Activated CD4-positive, alpha-beta T cell treated with anti-CD3 and anti-CD28 coated beads for 4 hours (primary cell): Measurements from ENCODE around the gene KCNQ5.
"Not testable (repeated sequence)": the region's sequence is repeated elsewhere in the genome, so short reads cannot be mapped to it uniquely, and the experiment has no call there.

ENCODE experiments used
- DNase-seq, 2 donors: peaks; one replicate each; pipeline ENCODE4 v3.0.0-alpha.2; 2020

Gene KCNQ5

DNA sequence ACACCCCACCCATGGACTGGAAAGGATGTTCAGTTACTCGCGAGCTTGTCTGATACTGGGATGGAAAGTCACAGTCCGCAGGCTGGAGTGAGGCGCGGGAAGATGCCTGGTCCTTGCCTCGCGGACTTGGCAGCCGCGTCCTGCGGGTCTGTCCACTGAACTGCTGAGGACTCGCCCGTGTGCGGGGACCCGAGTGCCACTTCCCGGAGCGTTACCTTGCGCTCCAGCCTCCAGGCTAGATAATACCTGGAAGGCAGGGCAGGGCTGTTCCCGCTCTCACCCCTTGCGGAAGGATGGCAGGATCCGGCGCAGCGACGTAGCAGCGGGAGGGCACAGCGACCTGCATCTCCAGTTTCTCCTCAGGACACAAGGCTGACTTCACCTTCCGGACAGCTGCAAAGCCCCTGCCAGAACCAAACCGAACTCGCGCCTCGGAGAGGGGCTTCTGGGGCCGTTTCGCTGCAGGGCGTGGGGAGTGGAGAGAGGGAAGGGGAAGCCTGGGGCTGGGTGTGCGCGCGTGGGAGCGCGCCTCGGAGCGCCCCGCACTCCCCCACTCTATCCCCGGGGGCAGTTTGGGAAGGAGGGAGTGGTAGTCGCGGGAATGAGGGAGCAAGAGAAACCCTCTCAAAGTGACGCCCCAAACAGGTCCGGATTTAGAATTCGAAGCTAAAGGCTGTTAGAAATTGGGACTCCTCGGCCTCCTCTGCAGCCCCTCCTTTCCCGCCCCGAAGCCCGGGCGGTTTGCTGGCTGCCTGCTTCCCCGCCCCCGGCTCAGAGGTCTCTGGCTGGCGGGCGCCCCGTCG, at the start of gene KCNQ5:
Gene KCNQ5, plus strand, starts transcription at position 774 of the 803 bp plus-strand sequence.
- DNase-seq = peak; percentile 5 to 9

DNA sequence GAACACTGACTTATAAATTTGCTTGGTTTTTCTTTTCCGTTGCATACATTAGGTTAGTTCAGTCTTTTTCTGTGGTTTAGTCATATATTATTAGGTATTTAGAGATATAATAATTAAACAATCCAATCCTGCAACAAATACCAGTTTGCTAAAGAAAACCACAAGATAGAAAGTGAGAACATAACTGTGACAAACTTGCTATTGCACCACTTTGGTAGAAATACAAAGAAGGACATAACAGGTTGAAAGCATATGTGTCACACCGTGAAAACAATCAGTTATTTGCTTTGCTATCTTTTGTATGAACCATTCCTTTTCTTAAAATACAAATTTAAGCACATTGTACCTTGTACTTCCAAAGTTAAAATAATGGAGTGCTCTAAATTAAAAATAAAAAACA, 42.0 kb upstream of the KCNQ5 start:
- no peak for DNase-seq

DNA sequence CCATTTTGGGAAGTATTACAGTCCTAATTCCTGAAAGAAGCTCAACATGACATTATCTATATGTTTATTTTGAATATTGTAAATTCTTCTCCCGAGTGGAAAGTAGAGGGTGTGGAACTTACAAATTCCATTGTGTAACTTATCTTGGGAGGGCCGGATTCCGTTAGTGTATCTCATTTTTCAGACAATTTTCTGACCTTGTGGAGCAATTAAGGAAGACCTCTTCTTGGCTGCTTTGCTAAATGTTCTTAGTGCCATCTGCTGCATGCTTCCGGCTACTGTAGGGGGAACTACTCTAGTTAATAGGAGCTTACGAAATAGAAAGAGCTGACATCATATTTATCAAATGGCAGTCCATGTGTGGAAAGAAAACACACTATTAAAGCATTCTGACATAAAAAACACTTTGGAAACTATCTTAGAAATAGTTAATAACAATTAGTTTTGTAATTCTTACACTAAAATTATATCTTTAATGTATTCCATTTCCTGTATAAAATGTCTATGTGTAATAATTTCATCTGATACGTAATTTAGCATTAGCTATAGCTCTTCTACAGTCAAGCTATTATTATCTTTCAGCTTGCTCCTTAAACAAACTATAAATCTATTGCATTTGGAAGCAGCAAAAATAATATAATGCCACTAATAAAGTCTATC, 41.5 kb upstream of the KCNQ5 start:
- DNase-seq = no peak

DNA sequence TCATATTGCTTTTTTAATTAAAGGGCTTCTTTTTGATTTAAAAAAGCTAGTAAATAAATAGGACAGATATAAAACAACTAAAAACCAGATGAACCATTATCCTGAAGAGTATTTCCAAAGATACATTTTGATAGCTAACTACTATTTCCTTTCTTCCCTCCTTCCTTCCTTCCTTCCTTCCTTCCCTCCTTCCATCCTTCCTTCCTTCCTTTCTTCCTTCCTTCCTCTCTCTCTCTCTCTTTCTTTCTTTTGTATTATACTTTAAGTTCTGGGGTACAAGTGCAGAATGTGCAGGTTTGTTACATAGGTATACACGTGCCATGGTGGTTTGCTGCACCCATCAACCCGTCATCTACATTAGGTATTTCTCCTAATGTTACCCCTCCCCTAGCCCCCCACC, 40.9 kb upstream of the KCNQ5 start:
- DNase-seq = not testable (repeated sequence)

DNA sequence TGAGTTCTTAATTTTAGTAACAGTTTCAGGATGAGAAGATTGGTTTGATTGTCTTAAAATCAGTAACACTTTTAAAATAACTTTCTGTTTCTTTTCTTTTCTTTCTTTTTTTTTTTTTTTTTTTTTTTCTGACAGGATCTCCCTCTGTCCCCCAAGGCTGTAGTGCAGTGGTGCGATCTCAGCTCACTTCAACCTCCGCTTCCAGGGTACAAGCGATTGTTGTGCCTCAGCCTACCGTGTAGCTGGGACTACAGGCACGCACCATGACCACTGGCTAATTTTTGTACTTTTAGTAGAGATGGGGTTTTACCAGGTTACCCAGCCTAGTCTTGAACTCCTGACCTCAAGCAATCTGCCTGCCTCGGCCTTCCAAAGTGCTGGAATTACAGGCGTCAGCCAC, 33.7 kb upstream of the KCNQ5 start:
- no peak for DNase-seq

DNA sequence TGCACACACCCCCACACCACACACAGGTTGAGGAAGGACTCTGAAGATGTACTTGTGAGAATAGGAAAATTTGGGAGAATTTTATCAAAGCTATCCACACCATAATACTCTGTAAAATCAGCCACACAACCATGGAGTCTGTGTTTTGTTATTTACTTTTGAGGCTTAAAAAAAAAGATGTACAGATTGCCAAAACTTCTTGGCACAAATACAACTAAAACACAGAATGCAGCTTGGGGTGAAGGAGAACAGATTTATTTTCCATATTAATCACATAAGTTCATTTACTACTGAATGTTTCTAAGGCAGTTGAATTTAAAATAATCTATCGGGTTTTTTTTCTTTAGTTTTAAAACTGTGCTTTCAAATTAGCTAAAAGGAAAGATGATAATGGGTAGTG, 32.8 kb upstream of the KCNQ5 start:
- no peak for DNase-seq

DNA sequence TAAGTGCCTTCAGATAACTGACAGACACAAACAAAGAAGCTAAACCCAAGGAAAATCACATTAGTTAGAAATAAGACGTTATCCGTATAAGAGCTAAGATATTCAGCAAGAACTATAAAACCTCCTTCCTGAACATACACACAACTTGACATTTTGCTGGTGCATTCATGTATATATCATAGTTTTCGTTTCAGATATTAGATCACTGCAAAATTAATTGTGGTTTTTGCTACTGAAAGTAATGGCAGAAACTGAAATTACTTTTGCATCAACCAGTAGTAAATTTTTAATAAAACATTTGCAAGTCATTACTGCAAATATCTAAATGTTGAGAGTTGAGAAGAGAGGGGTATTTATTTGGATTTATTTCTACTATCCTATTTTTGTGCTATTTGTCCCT, 26.1 kb upstream of the KCNQ5 start:
- DNase-seq = no peak

DNA sequence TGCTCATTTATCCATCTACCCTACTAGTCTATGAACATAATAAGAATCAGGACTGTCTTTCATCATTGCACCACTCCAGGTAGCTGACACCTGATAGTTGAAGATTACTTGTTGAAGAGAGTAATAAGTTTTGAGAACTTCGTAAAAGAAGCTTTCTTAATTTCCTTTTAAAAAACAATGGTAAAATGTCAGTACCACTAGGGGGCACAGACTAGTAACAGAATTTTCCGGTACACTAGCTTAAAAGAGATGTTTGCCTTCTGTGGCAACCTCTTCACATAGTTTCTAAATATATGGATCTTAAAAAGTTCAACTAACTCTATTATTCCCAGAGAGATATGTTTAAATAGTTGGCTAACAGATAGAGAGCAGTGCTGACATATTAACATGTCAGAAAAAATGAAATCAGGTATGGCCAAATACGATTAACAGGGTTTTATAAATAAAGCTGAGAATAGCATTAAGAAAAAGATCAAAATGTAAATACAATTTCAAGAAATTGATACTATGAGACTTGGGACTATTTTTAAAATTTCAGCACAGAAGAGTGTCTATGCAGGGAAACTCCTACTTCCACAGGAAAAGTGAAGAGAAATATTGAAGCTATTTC, 5.4 kb upstream of the KCNQ5 start:
- DNase-seq = no peak

DNA sequence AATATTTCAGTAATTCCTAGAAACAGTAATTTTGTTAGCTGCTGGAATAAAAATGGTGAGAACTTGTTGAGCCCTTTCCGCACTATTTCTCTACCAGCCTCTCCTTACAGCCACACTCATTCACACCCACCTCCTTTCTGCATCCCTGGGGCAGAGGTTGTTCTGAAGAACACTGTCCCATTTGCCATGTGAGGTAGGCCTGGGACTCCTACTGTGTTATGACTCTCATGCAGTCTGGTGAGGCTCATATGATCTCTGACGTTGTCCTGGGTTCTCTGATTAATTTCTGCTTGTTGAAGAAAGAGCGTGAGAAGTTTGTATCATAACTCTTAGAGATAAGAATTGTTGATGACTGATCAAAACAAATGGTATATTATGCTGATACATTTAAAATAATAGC, 4.1 kb upstream of the KCNQ5 start:
- DNase-seq = no peak

DNA sequence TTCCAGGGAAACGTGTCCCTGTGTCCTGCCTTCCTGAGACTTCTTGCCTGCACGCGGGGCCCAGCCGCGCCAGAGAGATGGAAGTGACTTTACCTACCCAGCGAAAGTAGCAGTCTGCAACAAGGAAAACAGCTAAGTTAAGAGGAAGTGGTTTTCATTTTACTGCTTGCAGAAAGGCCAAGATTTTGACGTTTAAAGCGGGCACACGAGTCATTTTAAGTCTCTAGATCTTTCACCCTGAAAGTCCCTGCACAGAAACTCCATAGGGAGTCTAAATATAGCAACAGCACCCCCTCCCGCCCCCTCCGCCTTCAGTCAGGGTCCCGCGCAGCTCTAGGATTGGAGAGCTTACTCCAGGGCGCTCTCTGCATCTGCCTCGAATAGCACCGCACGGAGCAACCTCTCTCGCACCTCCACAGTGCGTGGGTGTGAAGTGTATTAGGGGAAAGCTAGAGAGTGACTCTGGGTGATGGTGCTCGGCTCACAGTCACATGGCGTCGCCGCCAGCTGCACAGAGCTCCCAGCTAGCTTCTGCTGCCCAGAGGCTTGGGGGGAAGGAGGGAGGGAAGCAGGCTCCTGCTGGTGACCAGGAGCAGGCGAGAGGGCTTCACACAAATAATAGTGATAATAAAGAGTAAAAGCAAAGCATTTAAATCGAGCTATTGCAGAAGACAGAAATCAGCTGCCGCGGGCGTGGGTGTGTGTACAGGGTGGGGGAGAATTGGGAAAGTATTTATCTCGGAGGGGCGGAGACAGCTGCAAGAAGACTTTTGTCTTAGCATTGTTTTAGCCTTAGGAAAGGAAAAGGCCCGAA, 1.8 kb upstream of the KCNQ5 start:
- DNase-seq = peak; percentile 80 to 85

DNA sequence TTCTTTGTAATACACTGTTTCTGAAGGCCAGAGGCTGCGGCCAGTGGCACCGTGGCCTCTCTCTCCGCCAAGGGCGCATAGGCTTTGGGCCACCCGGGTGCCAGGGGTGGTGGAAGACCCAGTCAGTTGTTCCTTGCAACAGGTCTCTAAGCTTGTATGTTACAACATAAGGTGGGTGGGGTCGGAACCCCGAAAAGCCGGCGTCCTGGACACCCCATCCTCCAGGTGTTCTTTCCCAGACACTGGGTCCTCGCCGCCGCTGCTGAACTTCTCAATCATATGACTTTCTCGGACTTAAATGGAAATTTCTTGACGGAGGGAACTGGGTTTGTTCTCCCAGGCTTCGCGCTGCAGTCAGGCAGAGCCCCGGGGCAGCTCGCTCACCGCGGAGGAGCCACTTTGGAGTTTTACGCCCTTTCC, 983 bp upstream of the KCNQ5 start:
- DNase-seq = peak in 1 of 2 donors; percentile 21

DNA sequence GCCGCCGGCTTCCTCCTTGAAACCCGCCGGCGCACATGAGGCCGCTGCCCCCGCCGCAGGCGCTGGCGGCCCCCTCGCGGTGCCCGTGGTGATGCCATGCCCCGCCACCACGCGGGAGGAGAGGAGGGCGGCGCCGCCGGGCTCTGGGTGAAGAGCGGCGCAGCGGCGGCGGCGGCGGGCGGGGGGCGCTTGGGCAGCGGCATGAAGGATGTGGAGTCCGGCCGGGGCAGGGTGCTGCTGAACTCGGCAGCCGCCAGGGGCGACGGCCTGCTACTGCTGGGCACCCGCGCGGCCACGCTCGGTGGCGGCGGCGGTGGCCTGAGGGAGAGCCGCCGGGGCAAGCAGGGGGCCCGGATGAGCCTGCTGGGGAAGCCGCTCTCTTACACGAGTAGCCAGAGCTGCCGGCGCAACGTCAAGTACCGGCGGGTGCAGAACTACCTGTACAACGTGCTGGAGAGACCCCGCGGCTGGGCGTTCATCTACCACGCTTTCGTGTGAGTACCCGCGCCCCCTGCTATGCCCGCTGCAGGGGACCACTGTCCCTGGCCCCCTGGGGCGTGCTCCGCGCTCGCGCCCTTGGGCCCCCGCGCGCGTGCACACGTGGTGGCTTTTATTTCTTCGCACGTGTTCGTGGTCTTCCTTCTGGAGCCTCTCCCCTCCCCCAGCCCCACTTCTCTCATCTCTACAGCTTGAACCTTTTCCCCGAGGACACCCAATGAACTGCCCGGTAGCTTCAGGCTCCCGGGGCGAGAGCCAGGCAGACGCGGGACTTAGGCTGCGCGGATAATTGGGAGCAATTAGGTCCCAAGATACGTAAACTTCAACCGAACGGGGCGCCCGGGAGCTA, 453 bp downstream of the KCNQ5 start:
- DNase-seq = peak; percentile 55 to 70

DNA sequence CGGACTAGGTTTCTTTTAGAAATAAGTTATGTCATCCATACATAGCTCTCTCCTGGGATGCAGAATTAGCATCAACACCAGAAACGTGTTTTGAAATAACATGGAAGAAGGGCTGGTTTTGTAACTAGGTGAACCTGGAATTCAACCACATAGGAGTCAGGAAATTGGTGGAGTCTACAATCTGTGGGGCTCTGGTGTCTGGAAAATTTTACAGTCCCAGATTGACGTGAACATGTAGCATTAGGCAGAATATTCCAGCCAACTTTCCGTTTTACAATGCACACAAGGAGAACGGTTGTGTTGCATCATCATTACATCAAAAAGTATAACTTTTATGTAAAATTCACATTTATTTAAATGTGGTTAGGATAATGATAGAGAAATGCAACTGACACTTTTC, 1.9 kb downstream of the KCNQ5 start:
- DNase-seq = no peak

DNA sequence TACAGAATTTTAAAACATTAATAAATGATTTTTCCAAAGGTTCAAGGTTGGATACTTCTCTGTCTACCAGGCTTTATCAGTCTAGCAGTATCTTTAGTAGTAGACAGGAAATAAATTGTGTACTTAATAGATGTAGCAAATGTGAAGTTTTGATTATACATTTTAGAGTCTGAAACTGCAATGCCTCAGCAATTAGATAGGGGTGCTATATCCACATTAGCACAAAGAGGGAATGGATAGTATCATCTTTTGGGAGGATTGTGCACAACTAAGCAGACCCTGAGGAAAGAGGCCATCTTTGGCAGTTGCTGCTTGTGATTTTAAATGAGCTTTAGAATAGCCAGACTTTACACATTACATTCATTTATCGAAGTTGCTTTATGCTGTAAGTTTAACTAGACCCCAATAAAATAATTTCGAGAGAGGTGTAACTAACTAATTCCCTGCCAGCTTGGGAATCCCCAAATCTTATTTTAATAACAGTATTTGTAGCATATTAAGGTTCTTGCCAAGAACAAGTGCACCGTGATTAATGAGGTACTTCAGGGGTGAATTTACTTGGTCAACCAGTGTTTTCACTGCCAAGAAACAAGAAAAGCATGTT, 2.8 kb downstream of the KCNQ5 start:
- DNase-seq = no peak

DNA sequence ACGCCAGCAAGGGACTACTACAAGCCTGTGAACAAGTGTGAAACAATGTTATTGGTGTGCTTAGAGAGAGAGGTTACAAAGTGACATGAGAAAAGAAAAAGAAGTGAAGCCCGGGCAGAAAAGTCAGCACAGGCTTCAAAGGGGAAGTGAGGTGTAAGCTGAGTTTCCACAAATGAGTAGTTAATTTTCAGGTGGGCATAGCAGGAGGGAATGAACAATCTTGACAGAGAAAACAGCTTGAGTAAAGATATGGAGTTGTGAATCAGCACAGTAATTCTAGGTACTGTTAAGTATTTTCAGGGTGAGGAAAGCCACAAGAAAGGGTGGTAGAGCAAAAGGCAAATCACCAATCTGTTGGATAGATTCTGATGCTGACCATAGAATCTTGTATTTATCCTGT, 4.3 kb downstream of the KCNQ5 start:
- no peak for DNase-seq

DNA sequence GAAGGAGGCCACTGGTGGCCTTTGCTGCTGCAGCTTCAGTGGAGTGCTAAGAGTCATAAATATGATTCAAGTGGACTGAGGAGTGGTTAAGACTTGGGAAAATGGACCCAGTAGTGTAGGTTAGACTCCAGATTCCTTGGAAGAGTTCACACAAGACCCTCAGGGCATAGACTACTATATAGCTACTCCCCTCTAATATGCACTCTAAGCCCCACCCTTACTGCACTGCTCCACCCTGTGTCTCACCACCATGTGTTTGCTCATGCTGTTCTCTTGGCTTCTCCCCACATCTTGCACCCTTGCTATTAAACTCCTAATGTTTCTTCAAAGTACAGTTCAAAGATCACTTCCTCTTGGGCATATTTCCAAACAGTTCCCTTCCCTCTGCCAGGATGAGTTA, 5.7 kb downstream of the KCNQ5 start:
- DNase-seq = no peak

DNA sequence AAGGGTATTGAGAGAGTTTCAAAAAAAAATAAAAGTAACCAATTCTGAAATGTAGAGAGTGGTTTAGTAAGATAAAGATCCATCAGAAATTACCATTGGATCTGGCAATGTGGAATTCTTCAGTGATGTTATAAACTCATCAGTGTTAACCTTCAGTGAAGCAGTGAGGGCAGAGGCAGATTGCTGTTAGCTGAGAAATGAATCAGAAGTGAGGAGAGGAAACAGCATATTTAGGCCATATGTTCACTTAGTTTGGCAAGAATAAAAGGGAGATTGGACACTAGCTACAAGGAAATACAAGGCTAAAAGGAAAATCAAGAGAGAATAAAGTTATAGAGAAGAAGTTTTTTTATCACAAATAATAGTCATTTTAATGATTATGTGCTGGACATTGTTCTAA, 9.6 kb downstream of the KCNQ5 start:
- DNase-seq = no peak

DNA sequence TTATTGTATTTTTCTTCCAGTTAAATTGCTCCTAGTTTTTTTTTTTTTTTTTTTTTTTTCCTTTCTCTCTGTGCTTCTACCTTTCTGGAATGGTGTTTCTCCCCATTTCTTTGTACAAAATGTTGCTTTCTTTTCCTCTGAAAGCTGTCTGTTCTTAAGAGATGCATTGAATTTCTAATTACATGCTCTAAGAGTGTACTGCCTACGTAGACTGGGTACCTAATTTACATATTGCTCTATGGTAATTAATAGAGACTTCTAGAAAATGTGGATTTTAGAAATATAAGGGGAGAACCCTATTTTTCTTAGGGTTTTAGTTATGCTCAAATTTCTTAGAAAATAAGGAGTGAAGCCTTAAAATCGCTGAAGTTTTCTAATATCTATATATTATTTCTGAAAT, 13.8 kb downstream of the KCNQ5 start:
- DNase-seq = no peak

DNA sequence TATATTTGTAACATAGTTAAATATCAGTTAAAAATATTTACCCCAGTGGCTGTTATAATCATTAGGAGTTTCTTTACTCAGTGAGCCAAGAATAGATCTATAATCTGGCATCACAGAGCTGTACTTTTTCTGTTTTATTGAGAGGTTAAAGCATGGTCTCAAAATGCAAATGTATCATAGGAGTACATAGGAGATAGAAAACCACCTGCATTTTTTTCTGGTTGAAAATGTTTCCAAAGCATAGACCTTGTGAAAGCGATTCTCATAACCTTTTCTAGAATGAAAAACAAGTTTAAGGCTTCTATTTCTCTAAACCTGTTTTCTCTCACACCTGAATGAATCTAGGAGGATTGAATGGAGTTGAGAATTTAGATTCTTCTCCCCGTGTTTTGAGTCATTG, 14.4 kb downstream of the KCNQ5 start:
- DNase-seq = no peak

DNA sequence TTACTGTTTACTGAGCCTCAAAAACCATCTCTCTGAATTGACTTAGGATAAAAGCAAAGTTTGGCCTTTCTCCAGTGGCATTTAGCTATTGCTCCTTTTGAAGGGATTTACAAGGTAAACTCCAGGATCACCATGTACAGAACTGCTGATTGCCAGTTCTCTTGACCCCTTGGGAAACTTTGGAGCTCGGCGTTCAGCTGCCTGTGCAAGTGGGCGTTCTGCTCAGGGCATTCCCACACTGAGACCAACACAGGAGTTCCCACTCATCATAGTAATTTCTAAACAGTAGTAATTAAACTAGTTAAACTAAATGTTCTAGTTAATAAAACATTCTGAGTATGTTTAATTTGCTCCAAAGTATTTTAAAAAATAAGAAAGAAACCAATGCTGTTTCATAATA, 14.9 kb downstream of the KCNQ5 start:
- no peak for DNase-seq

DNA sequence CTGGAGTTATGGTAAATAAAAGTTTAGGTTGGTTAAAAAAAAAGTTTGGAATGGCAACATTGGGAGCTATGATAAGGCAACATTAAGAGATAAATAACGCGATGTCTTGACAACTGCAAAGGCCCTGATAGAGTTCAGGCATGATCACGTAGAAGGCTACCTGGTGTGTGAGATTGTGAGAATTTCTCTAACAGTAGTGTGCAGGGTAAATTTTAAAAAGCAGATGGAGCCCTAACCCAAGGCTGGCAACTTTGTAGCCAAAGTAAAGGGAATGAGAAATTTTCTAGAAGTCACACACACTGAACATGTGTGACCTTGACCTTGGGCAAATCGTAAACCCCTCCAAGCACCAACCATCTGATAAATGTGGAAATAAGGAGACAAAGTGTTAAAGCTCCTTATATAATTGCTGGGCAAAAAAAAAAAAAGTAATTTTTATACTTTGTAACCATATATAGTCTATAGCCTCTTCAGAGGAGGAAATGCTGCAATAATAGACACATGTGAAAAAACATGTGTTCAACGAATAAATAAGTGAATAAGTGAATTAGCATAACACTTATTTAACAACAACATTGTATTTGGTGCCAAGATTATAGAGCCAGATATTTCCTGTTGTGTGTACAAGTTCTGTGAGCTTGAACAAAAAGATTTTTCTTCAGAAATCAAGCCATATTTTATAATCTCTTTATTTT, 18.2 kb downstream of the KCNQ5 start:
- DNase-seq = no peak

DNA sequence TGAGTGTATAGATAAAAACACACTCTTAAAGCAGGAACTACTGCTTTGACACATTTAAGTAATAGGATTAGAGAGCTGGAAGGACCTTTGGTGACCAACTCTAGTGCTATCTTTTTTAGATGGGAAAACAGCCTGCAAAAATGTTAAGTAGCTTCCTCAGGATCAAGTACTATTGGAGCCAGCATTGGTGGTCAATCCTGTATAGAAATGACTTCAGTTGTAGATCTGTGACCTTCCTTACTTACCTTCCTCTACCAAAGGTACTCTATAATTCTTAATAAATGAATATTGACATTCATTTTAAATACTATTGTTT, 18.7 kb downstream of the KCNQ5 start:
- no peak for DNase-seq
